ENCODE results near the gene DIP2C. TPM values are rescaled to one million over a fixed set of nuclear protein-coding genes. Genes with fewer than 3 reads are reported as not detected.
A peak's percentile ranks its signal among the peaks of the same experiment; 100 is the strongest.

DIP2C gene
- total RNA-seq, 3 donors from 2014 or later = 8.0 to 72.0 (median 8.5) TPM

DNA sequence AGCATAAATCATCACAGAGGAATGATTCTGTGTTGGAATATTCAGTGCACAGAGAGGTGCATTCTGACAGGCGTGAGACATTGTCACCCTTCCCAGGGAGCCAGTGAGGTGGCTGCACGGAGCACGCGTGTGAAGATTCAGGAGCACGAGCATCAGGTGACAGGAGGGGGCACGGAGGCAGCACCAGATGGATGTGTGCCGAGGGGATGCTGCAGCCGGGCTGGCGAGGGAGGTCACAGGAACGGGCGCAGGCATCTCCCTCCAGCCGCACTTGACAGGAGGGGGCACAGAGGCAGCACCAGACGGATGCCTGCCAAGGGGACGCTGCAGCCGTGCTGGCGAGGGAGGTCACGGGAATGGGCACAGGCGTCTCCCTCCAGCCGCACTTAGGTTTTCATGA, 66.5 kb downstream of the DIP2C start:
- Histone ChIP-seq H3K36me3 (ENCODE audit: low read depth) (no peaks in the 10 kb centered on the region), H3K4me1 (ENCODE audit: low read depth) (peaks cover 3% of the 10 kb centered on the region), H3K9me3 (no peaks in the 10 kb centered on the region), H3K4me3 (no peak overlapping the region)
- ATAC-seq (no peak), DNase-seq (peak in 2 of 3 donors; percentile 15 to 36)
- TF ChIP-seq, protein P1, sequence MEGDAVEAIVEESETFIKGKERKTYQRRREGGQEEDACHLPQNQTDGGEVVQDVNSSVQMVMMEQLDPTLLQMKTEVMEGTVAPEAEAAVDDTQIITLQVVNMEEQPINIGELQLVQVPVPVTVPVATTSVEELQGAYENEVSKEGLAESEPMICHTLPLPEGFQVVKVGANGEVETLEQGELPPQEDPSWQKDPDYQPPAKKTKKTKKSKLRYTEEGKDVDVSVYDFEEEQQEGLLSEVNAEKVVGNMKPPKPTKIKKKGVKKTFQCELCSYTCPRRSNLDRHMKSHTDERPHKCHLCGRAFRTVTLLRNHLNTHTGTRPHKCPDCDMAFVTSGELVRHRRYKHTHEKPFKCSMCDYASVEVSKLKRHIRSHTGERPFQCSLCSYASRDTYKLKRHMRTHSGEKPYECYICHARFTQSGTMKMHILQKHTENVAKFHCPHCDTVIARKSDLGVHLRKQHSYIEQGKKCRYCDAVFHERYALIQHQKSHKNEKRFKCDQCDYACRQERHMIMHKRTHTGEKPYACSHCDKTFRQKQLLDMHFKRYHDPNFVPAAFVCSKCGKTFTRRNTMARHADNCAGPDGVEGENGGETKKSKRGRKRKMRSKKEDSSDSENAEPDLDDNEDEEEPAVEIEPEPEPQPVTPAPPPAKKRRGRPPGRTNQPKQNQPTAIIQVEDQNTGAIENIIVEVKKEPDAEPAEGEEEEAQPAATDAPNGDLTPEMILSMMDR (IDR thresholded peaks at IDR 0.05) = no peak
- intact Hi-C loops (cut with DNase I, micrococcal nuclease) = no loop called here

DNA sequence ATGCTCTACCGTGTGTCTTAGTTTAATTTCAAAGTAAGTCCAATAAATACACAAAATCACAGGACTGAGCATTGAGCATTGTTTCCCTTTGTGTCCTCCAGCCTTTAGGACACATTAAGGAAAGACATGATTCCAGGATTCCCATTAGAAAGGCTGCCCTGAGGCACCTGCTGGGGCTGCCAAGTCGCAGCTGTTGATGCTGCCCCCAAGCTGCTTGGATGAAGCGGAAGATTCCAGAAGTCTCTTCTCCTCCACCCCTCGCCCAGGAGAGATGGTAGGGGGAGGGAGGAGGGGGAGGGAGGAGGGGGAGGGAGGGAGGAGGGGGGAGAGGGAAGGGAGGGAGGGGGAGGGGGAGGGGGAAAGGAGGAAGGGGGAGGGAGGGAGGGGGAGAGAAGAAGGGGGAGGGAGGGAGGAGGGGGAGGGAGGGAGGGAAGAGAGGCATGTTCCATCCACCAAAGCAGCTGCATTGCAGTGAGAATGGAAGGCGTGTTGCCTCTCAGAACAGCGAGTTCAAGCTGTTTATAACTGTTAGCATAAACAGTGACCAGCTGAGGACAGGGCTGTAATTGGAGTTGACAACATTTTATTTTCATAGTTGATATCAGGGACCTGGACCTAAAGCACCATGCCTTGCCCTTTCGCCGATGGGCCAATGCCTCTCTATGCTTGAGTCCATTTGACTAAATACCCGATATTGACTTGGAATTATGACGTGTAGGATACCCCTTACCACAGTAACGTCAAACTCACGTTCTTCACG, 67.3 kb downstream of the DIP2C start:
- ATAC-seq (no peak), DNase-seq (peak in 2 of 3 donors; percentile 7 to 10)
- Histone ChIP-seq H3K9me3 (no peaks in the 10 kb centered on the region), H3K4me1 (ENCODE audit: low read depth) (peaks cover 3% of the 10 kb centered on the region), H3K4me3 (no peak overlapping the region), H3K36me3 (ENCODE audit: low read depth) (no peaks in the 10 kb centered on the region)
- TF ChIP-seq, protein P1 (IDR thresholded peaks at IDR 0.05) = no peak
- intact Hi-C loops (cut with DNase I, micrococcal nuclease) = no loop called here

DNA sequence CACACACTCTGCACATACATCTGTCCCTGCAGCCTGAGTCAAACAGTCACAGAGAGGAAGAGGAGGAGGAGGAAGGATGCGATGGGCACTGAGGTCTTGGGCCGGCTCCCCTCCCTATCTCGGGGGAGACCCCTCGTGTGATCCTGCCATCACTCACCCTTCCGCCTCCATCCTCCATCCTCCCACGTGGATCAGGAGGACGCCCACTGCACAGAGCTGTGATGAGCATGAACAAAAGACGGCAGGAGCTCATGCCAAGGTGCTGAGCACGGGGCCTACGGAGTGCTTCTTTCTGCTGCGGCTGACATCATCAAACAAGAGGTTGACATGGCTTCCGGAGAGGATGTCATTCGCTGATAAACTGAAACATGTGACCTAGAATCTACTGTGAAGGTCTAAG, 68.0 kb downstream of the DIP2C start:
- intact Hi-C loops (cut with DNase I, micrococcal nuclease) = no loop called here
- H3K4me1 ChIP-seq (ENCODE audit: low read depth) = peaks cover 3% of the 10 kb centered on the region

GRCh38 chr10:620971-621370, 68.5 kb downstream of the DIP2C start:
- TF ChIP-seq, protein P1 (IDR thresholded peaks at IDR 0.05) = no peak
- DNase-seq (peak in 2 of 3 donors; percentile 16 to 27), ATAC-seq (no peak)
- H3K9me3 ChIP-seq = no peaks in the 10 kb centered on the region
- peaks cover 3% of the 10 kb centered on the region for H3K4me1 ChIP-seq (ENCODE audit: low read depth)
- no peaks in the 10 kb centered on the region for H3K36me3 ChIP-seq (ENCODE audit: low read depth)
- H3K4me3 ChIP-seq = no peak overlapping the region
- intact Hi-C loops (cut with DNase I, micrococcal nuclease) = no loop called here

More for the DNA sequence above, 68.0 kb downstream of the DIP2C start:
- no peak for ATAC-seq
- Histone ChIP-seq H3K4me3 (no peak overlapping the region), H3K9me3 (no peaks in the 10 kb centered on the region), H3K36me3 (ENCODE audit: low read depth) (no peaks in the 10 kb centered on the region)
- DNase-seq = peak in 2 of 3 donors; percentile 13 to 33
- TF ChIP-seq, protein P1 (IDR thresholded peaks at IDR 0.05) = no peak

DNA sequence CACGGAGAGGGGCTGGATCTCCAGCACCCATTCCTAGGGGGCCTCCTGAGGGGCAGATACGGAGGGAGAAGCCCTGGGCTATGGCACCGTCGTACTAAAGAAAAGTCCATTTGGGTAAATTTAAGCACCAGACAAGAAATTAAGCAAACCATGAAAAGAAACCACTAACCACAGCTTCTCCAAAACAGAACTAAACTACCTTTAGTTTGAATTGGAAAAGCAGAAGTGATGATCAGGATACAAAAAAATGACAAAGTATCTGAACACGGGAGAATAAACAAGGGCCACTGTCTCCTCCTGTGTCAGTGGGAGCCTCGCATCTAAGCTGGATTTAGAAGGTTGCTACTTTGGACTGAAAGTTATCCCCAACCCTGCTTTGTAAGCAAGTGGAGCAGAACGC, 69.1 kb downstream of the DIP2C start:
- Histone ChIP-seq H3K4me1 (ENCODE audit: low read depth) (peaks cover 3% of the 10 kb centered on the region), H3K9me3 (no peaks in the 10 kb centered on the region), H3K4me3 (no peak overlapping the region), H3K36me3 (ENCODE audit: low read depth) (no peaks in the 10 kb centered on the region)
- intact Hi-C loops (cut with DNase I, micrococcal nuclease) = no loop called here
- ATAC-seq (no peak), DNase-seq (no peak)
- TF ChIP-seq, protein P1 (IDR thresholded peaks at IDR 0.05) = no peak

Measured in mucosa of descending colon (tissue), 3 donors.